ENCODE data around the gene ROBO1.
A peak's percentile ranks its signal among the peaks of the same experiment; 100 is the strongest.

ROBO1 gene

DNA sequence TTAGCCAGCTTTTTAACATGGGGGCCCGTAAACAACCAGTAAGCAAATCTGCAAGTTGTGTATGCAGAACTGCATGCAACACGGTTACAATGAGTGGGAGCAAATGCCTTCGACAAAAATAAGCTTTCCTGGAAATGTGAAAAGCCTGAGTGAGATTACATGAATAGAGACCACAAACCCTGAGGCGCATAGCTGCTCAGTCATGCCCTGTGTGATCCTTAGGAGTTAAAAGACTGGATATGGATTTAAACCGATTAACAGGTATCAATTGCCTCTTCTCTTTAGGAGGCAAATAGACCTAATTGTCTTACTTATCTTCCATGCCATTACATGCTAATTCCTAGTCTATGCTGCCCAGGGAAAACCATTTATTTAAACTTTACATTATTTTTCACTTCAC lies 810.3 kb downstream of the ROBO1 start:
- no peak for DNase-seq

DNA sequence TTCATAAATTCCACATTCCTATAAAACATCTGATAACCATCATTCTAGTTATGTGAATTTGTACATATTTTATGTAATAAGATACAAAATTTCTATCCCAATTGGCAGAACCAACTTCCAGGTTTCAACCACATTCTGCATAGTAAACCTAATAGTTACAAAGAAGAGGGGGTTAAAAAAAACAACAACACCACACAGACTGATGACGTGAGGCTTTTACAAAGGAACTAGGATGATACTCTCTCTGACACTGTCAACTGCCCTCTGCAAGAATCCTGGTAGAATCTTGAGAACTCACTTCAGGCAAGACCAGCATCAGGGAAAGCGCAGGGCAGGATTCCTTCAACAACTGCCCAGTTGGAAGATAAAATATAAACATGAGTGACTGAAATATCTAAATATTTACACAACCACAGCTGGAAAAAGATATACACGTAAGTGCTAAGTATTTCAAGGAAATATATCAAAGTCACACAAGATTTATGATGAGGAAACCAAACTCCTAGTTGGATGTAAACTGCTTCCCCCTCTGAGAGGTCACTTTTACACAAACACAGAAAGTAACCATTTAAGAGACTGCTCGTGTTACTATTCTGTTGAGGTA lies 816.4 kb downstream of the ROBO1 start:
- DNase-seq: no peak

DNA sequence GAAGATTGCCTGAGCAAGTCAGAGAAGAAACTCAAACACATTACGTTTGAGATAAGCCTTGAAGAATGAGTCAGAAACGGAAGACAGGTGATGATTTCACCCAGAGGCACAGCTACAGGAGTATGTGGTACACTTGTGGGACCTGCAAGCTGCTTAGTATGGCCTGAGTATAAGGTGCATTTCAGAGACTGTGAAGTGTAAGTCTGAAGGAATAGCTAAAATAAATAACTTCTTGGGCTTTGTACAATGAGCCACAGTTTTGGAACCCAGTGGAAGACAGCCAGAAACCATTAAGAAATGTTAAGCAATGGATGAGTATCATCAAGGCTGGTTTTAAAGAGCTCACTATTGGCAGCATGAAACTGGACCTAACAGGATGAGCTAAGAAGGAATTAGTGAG lies 826.2 kb downstream of the ROBO1 start:
- no peak for DNase-seq

DNA sequence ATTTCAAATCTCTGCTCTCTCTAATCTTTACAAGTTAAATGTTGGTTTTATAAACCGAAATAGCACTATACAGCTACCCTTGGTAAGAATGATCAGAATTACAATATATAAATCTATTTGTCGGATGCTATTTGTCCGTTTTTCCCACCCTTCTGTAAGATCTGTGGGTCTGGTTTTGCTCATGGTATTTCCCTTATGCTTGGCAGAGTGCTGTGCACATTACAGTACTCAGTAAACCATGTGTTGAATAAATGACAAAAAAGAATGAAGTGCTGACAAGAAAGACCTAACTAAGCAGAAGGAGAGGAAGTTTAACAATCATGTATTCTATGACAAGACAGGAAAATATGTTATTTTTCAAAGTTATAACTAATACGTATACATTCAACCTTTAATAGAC lies 827.2 kb downstream of the ROBO1 start:
- DNase-seq: no peak

DNA sequence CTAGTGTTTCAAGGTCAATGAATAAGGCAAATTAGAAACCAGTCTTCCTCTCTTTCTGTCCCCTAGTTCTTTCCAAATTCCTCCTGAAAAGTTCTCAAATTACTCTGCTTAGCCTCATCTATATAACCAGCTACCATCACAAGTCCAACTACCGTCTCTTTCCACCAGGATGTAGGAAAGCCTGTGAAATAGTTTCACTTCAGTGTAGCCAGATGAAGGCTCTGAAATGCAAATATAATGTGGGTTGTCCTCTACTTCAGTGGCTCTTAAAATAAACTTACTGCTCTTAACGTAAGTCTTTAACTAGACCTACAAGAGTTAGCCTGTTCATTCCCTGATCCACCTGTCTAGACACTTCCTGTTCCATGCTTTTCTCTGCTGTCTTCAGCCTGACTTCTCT lies 827.7 kb downstream of the ROBO1 start:
- DNase-seq: no peak

DNA sequence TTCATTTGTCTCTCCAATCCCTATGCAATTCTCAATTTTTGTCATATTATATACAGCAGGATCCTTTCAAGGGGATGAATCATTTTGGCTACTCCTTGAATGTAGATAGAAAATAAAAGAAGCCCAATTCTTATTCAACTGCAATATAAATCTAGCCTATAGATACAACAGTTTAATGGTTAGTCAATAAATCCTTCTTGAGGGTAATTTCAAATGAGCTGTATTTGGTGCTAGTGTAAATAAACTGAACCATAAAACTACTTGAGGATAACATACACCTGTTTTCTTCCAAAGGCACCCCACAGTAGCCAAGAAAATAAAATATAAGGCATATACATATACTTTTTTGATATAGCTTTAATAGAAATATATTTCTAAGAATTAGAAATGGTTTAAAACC lies 830.3 kb downstream of the ROBO1 start:
- DNase-seq: peak; percentile 54

DNA sequence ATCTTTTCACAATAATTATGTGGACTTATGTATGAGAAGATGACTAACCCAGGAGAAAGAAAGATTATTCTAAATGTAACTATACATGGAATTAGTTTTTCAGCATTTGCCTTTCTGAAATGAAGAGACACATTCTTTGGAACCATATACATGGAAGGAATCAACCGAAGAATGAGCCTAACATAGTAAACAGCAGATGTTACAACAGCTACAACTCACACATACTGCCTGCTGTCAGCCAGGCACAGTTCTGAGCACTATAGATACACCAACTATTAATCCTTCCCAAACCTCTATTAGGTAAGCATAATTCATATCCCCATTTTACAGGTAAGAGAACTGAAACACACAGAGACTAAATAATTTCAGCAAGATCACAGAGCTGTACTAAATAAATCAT lies 840.0 kb downstream of the ROBO1 start:
- no peak for DNase-seq

DNA sequence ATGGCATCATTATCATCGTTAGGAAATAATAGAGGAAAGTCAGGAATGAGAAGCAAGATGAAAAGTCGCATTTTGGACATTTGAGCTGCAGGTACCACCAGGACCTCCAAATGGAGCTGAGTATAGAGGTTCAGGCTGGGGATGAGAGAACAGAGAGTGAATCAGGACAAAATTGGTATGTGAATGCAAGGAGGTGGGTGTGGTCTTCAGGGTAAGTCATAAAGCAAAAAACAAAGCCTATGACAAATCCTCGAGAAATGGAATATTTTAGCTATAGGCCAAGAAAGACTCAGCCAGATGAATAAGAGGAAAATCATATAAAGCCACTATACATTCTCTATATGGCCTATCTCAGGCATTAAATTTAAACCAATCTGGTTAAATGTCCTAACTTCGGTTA lies 841.3 kb downstream of the ROBO1 start:
- no peak for DNase-seq

DNA sequence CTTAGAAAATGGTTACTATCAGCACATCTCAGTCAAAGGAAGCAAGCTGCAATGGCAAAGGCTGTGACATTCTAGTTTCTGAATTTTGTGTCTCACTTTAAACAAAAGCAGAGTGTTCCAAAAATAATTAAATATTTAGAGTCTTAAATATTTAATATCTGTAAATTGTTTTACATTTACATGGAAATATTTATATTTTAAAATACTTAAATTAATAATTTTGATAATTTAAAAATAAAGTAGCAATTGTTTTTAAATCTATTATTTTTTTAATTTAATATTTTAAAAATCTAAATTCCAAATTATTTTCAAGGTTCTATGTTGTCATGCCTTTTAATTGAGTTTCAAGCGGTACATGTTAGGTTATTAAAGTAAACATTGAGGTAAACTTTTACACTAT lies 843.1 kb downstream of the ROBO1 start:
- no peak for DNase-seq

DNA sequence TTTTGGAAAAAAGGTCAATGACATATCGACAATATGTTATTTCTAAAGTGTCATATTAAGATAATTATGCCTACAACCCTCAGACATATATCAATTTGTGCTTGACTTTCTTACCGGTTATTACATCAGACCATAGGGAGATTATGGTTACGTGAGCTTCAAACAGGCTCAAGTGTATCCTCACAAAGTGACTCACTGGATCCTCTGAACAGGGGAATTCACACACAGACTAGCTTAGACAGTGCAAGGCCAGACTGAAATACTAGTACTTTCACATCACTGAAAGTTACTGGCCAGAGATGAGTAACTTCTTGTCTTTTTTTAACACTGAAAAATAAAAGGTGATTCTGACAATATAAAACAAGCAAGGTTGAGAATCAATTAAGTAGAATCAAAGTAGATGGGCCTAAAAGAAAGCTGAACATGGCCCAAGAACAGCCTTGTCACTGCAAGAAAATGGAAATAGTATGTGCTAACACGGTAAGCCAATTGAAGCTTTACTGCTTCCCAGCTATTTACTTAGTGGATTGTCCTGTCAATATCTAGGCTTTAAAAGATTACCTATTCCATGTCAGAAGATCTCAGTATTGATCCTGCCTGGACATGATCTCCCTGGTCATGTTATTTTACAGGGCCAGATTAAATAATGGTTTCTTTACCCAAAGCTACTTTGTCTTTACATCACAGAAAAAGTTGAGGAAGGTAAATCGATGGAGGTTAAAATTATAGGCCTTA lies 848.6 kb downstream of the ROBO1 start:
- DNase-seq: no peak

DNA sequence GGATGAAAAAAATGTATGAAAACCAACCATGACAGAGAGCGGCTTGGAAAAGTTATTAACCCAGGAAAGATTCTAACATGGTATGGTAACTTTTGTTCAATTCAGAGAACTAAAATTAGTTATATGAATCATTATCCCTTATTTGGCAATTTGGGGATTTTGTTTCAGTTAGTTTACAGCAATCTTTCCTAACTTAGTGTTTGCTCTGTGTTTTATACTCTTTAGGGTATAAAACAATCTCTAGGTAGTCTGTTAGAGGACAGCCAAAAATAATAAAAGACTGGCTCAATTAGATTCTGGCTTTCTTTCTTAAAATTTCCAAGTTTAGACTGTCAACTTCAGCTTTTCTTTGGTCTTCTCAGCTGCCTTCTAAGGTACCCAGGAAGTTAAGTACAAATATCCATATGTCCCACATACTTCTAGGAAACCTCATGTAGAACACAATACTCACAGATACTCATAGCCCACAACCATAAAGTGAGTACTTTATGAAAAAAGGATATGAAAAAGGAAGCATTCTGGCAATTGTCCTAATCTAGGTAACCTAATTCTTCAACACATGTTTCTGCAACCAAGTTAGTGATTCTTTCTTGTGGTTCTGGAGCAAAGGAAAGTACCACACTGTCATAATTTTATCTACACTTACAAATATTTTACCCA lies 849.3 kb downstream of the ROBO1 start:
- no peak for DNase-seq

DNA sequence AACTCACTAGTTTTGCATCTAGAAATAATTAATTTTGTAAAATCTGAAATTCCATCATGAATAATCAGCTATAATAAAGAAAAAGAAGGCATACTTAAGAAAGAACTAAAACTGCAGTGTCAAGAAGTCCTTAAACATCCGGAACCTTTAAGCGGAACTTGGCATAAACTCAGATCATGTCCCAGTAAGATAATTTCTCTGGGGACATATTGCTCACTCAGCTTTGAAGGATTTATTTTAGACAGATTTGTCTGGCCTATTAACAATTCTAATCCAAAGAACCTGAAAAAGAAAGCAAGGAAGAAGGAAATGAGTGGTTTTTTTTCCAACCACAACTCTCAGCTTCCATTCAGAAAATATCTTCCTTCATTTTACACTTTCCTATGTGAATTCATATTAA lies 850.3 kb downstream of the ROBO1 start:
- no peak for DNase-seq

DNA sequence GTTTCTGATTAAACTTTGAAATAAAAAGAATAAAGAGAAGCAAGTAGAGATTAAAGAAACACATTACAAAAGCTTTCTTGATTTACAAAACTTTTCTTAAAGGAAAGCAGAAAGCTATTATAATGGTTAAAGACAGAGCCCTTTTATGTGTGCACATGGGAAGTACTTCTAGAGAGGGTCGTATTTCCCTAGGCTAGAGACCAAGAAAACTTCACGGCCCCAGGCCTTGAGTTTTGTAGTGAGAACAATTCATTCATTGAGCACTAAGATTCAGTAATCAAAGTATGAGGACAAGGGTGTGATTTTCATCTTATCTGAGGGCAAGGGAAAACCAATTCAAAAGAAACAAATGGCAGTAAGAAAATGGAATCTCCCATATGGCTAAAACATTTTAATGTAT lies 854.1 kb downstream of the ROBO1 start:
- no peak for DNase-seq

DNA sequence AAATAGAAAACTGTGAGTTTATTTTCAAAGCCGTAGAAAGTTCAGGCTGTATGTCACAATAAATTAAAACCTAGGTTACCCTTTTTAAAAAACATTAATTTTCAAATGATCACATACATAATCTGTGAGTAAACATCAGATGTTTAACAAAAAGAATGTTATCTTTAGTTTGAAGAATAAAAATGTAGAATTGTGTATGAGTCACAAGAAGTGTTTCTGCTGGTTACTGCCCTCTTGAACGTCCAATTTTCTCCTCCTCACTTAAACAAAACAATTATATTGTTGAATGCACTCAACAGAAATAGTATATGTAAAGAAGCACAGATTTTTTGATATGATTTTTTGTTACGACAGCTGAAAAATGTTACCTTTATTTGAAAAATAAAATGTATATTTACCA lies 855.1 kb downstream of the ROBO1 start:
- DNase-seq: no peak

DNA sequence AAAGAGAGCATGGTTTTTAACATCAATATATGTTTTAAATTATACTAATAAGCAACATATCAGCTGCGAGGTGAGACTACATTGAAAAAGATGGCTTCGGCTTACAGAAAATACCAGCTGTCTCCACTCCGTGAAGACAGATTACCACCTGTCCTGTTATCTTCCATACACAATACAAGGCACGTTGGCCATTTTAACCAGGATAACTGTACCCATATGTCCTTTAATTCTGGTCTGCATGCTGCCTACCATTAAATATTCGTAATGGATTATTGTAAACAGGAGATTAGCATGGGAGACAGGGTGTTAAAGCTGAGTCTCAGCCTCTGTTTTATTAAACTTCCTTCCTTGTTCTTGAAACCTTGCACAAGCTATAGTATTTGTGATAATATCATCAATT lies 855.5 kb downstream of the ROBO1 start:
- no peak for DNase-seq

DNA sequence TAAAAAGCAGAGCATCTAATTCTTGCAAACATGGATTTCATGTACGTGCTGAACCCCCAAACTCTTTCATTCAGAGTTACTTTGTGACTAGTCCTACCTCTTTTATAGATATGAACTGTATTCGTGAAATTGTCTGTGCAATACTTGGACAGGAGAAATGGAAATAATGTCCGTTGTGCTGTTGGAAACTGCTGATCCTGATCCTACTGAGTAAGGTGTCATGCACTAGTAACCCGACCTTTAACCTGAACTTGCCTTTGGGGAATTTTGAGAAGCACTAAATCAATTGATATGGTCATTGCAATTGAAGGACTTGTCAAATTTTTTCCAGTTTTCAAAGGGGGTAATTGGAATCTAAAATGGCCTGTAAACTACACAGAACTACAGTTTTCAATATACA lies 856.4 kb downstream of the ROBO1 start:
- DNase-seq: no peak

DNA sequence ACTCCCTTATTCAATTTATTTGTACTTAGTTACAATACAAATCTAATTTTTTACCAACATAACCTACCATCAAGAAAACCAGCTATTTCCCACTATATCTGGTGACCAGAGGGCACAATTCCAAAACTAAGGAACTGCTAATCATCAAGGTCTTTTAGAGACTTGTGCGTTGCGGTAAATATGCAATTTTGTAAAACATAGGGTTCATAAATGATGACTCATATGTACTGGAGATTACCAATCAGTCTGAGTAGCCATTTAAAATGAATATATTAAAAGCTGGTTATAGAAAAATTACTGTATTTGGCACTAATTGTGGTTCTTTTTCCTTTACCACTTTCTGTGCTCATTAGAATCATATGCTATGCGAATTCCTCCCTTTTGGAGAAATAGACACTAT lies 859.6 kb downstream of the ROBO1 start:
- DNase-seq: no peak

DNA sequence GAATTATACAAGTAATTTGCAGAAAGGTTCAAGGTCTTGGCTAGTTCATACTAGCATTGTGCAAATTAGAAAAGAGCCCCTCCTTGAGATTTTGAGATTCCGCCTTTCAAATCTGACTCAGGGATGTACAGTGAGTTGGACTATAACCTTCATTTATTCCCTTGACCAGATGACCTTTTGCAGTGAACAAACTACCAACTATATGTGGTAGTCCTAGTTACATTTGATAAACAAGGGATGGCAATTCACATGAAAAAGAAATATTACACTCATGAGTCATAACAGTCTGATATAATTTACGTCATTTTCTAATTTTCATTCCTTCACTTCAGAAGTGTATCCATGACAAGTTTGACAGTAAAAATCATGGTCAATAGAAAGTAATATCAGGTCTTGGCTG lies 860.4 kb downstream of the ROBO1 start:
- no peak for DNase-seq

DNA sequence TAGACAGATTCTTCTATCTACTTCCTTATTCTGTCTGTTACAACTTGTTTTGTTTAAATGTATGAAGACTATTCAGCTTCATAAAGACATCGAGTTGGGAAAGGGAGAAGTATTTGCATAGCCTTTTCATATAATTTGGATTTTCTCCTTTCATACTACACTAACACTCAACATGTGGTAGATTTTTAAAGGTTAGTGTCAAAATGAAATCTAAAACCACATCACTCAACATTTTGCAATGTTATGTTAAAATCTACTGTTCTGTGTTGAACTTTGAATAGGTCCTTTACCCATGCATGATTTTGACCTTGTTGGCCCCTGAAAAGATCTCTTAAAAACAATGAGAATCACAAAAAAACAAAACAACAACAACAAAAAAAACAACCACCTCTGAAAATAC lies 860.9 kb downstream of the ROBO1 start:
- no peak for DNase-seq

DNA sequence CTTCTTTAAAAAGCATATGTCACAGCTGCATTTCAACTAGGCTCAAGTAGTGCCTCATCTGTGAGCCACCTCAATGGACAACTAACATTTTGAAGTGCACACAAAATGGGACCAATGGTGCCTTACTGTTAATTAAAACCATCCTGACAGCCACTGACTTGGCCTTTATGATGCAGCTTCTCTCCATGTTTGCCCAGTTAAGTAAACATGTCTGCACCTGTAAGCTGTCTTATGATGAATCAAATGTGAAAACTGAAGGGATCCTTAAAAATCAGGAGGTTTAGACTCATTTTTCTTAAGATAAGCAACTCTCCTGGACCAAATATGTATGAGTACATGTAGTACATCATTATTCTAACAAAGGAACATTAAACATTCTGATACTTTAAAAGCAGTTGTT lies 861.6 kb downstream of the ROBO1 start:
- peak; percentile 41 for DNase-seq

DNA sequence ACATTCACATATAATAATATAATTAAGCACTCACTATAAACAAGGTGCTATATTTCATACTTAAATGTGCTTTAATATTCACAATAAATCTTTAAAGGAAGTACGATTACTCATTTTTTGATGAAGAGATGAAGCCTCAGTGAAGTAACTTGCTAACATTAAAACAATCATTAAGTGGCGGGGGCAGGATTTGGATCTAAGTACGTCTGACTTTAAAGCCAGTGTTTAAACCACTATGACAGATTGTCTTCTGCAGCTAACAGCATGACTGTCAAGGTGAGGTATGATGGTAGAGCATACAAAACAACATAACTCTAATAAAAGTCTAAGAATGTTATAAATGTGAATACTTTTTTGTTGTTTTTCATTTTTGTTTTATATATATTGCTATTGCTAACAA lies 862.1 kb downstream of the ROBO1 start:
- DNase-seq: no peak

DNA sequence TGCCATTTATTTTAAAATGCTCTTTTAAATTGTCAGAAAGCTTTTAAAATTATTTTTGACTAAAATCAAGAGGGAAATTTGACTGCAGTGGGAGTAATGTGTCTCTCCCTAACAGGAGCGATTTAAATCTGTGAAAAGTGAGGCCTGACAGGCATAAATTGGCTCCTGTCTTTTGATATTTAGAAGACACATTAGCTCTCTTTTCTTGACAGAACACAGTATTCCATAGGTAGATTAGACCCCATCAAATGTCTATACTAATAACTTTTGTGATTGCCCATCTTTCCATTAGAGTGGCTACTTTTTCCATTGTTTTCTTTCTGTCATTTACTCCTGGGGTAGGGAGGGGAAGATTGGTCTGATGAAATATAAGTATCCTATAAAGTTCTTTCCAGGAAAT lies 866.3 kb downstream of the ROBO1 start:
- no peak for DNase-seq

DNA sequence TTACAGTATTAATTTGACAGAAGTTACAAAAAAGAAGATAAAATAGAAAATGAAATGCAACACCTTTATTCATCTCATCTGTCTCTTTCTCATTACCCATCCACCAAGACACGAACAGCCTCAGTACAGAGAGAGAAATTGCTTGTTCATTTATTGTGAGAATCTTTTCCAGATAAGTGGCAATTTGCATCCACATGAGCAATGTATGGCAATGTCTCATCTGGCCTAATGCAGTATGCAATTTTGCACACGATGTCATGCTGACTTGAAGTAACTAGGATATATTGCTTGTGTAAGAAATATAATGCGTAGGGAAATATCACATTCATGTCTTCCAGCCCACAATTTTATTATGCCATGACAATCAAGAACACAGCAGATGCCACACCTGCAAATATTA lies 866.9 kb downstream of the ROBO1 start:
- DNase-seq: no peak

DNA sequence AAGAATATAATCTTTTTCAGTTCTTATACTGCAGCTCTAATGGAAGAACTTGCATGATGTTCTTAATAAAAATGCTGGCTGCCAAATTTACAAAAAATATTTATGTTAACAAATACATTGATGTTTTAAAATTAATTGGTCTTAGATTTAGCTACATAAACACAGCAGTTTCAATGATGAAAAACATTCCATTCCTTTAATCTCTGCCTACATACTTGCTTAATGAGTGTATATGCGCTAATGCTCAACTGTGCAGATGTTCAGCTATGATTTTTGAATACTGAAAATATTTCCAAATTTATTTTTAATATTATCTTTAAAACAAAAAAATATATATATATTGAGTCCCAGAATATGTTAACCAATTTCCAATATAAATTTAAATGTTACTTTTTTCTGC lies 867.4 kb downstream of the ROBO1 start:
- DNase-seq: no peak

DNA sequence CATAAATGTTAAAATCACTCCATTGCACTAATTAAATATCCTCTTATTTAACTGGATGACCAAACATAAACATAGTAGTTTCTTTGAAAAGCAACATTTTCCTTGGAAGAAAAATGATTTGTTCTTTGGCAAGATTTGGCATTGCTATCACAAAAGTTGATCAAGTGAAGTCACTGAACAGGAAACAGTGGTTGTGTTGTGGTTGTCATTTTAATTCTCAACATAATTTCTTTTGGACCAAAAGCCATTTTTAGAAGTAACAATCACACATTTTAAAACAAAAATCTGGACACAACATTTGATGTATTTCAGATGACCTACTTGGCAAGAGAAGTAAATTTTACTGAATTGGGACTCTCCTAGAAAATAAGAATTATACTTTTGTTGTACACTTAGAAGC lies 872.3 kb downstream of the ROBO1 start:
- DNase-seq: no peak

Data from NCI-H1105 treated with DMSO at 0.1 percent for 48 hours (cell line).